Neural progenitor cell (in vitro differentiated cells): Measurements from ENCODE around the gene UNC5A.

Source experiments
- EZH2 ChIP-seq: fragments of 200-600 bp; sonication (generic); IDR thresholded peaks from 2 replicates; pipeline ENCODE4 v1.6.1; 2017; ENCODE audit warnings: antibody characterized with exemption, mild to moderate bottlenecking, moderate library complexity
- TF ChIP-seq, protein P1 (sequence below): fragments of 200-600 bp; sonication (generic); IDR thresholded peaks from 2 replicates; pipeline ENCODE4 v1.5.1; 2017; ENCODE audit warnings: antibody characterized with exemption, mild to moderate bottlenecking

- no peak for TF ChIP-seq EZH2
- TF ChIP-seq, protein P1, sequence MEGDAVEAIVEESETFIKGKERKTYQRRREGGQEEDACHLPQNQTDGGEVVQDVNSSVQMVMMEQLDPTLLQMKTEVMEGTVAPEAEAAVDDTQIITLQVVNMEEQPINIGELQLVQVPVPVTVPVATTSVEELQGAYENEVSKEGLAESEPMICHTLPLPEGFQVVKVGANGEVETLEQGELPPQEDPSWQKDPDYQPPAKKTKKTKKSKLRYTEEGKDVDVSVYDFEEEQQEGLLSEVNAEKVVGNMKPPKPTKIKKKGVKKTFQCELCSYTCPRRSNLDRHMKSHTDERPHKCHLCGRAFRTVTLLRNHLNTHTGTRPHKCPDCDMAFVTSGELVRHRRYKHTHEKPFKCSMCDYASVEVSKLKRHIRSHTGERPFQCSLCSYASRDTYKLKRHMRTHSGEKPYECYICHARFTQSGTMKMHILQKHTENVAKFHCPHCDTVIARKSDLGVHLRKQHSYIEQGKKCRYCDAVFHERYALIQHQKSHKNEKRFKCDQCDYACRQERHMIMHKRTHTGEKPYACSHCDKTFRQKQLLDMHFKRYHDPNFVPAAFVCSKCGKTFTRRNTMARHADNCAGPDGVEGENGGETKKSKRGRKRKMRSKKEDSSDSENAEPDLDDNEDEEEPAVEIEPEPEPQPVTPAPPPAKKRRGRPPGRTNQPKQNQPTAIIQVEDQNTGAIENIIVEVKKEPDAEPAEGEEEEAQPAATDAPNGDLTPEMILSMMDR, result no peak
Measured at GRCh38 chr5:176800024-176800423, 10.3 kb upstream of the UNC5A start.
